Ecto neural progenitor cell (in vitro differentiated cells): ENCODE results near the gene MAD1L1.
"Not testable (repeated sequence)": the region's sequence is repeated elsewhere in the genome, so short reads cannot be mapped to it uniquely, and the experiment has no call there.

Experiments used
- DNase-seq: peaks from one replicate; pipeline ENCODE4 v3.0.0-alpha.2; 2018; ENCODE audit warnings: low spot score

Gene MAD1L1

GRCh38 chr7:2002561-2003450 is 229.9 kb downstream of the MAD1L1 start:
- DNase-seq = no peak

- no peak for DNase-seq
Measured at GRCh38 chr7:2001601-2002442, 230.9 kb downstream of the MAD1L1 start.

- DNase-seq = no peak
Measured at GRCh38 chr7:2000746-2001321, 231.9 kb downstream of the MAD1L1 start.

GRCh38 chr7:2000153-2000687 is 232.5 kb downstream of the MAD1L1 start:
- DNase-seq = no peak

- DNase-seq = no peak
Measured at GRCh38 chr7:1999278-1999984, 233.3 kb downstream of the MAD1L1 start.

- DNase-seq = no peak
Measured at GRCh38 chr7:1998146-1998545, 234.6 kb downstream of the MAD1L1 start.

GRCh38 chr7:1997537-1998076 is 235.1 kb downstream of the MAD1L1 start:
- DNase-seq = no peak

GRCh38 chr7:1996816-1997215 is 235.9 kb downstream of the MAD1L1 start:
- DNase-seq = no peak

GRCh38 chr7:1995911-1996420 is 236.8 kb downstream of the MAD1L1 start:
- not testable (repeated sequence) for DNase-seq

- no peak for DNase-seq
Measured at GRCh38 chr7:1995426-1995825, 237.3 kb downstream of the MAD1L1 start.

- DNase-seq = no peak
Measured at GRCh38 chr7:1994931-1995330, 237.8 kb downstream of the MAD1L1 start.

GRCh38 chr7:1993776-1994740 is 238.7 kb downstream of the MAD1L1 start:
- no peak for DNase-seq

GRCh38 chr7:1993031-1993695 is 239.6 kb downstream of the MAD1L1 start:
- DNase-seq = no peak

- no peak for DNase-seq
Measured at GRCh38 chr7:1992554-1992953, 240.2 kb downstream of the MAD1L1 start.

GRCh38 chr7:1990001-1990670 is 242.6 kb downstream of the MAD1L1 start:
- no peak for DNase-seq

- DNase-seq = no peak
Measured at GRCh38 chr7:1989049-1989860, 243.5 kb downstream of the MAD1L1 start.

GRCh38 chr7:1988533-1988930 is 244.2 kb downstream of the MAD1L1 start:
- DNase-seq = no peak
